Lower lobe of right lung (tissue), 2 donors: ENCODE measurements around the gene KCNQ5. TPM values are rescaled to one million over a fixed set of nuclear protein-coding genes. Genes with fewer than 3 reads are reported as not detected.

Source experiments
- ATAC-seq, 2 donors: fragments of 200-7000 bp; cut with Tn5 transposase; one replicate each; pipeline ENCODE4 v1.9.1; 2020 to 2022; ENCODE audit warnings: mild to moderate bottlenecking in 2 of 2, moderate library complexity in 2 of 2
- DNase-seq: peaks from one replicate; pipeline ENCODE4 v3.0.0-alpha.2; 2020
- H3K27ac ChIP-seq: fragments of 200-600 bp; one replicate; pipeline ENCODE4 v1.8.0; 2022
- H3K27me3 ChIP-seq: fragments of 200-600 bp; one replicate; pipeline ENCODE4 v1.8.0; 2022; ENCODE audit warnings: low read depth
- H3K36me3 ChIP-seq: fragments of 200-600 bp; one replicate; pipeline ENCODE4 v1.8.0; 2022; ENCODE audit warnings: mild to moderate bottlenecking
- H3K4me1 ChIP-seq: fragments of 200-600 bp; one replicate; pipeline ENCODE4 v1.8.0; 2022
- H3K4me3 ChIP-seq: fragments of 200-600 bp; one replicate; pipeline ENCODE4 v1.8.0; 2022; ENCODE audit warnings: mild to moderate bottlenecking
- H3K9me3 ChIP-seq: fragments of 200-600 bp; one replicate; pipeline ENCODE4 v1.8.0; 2022
- CTCF ChIP-seq: fragments of 200-600 bp; IDR thresholded peaks from one replicate; pipeline ENCODE4 v1.8.0; 2022; ENCODE audit warnings: antibody characterized with exemption, mild to moderate bottlenecking
- intact Hi-C: fragments of 100-400 bp; cut with DNase I; formaldehyde crosslinking; loops from one replicate; pipeline ENCODE4 v1.11.0; 2022
- total RNA-seq: library from RNA; stranded (reverse); fragmentation: NEBNext Ultra II Directional; extraction: Animal tissue kit (Norgen Biotek cat#: 25700); gene quantifications from one replicate; pipeline ENCODE4 v1.2.1, GENCODE V29; 2021
- donor health status: DM: no; HTN: yes; CAD: no; lungs with severe emphysema.

Gene KCNQ5
- total RNA-seq, 1 donor from 2014 or later = 0.35 TPM

DNA sequence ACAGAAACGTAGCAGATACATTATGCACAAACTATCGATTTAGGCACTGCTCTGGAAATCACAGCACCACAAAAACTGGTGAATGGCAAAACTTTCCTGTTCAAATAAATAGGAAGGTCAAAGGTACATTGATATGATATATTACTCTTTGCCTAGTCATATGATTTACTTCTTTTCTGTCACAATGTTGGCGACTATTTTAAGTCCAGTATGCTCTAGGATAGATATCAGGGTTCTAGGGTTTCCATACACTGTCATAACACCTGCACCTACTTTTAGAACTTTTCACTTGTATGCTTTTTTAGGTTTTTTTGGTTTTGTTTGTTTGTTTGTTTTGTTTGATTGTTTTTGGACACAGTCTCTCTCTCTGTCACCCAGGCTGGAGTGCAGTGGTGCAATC is 578.4 kb downstream of the KCNQ5 start:
- Histone ChIP-seq H3K27ac (no peak overlapping the region), H3K4me3 (no peak overlapping the region), H3K4me1 (no peaks in the 10 kb centered on the region), H3K36me3 (no peaks in the 10 kb centered on the region), H3K9me3 (no peaks in the 10 kb centered on the region), H3K27me3 (no peaks in the 10 kb centered on the region)
- ATAC-seq (no peak), DNase-seq (no peak)
- TF ChIP-seq CTCF = no peak
- intact Hi-C loops = no loop called here

DNA sequence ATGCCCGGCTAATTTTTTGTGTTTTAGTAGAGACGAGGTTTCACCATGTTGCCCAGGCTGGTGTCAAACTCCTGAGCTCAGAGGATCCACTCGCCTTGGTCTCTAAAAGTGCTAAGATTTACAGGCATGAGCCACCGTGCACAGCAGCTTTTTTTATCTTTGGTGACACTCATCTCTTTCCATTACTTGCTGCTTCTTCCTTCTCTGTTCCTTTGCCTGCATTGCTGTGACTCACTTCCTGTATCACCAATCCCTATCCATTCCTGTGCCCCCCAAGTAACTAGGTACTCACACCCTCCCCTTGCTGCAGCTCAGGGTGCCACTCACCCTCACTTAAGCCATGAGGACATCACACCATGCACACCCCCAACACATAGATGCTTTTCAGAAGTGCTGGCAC is 578.9 kb downstream of the KCNQ5 start:
- DNase-seq = no peak
- Histone ChIP-seq H3K27me3 (no peaks in the 10 kb centered on the region), H3K9me3 (no peaks in the 10 kb centered on the region), H3K4me3 (no peak overlapping the region), H3K27ac (no peak overlapping the region), H3K36me3 (no peaks in the 10 kb centered on the region), H3K4me1 (no peaks in the 10 kb centered on the region)
- intact Hi-C loops = no loop called here
- ATAC-seq = no peak
- TF ChIP-seq CTCF = no peak

DNA sequence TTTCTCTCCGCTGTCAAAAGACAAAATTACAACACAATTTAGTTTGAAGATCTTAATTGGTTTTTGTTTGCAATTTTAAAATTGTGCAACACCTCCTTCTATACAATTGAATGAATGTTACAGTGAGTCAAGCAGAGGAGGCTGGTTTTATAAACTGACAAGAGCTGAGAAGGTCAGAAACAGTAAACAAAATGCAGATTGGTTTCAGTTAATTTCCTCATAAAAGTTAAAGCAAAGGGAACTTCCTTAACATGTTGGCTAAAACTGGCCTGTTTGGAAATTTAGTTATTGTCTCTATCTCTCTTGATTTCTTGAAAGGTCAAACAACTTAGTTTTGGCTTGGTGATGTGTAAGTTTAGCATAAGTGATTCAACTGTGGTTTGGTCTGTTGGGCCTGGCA is 581.2 kb downstream of the KCNQ5 start:
- no peak for DNase-seq
- ATAC-seq = no peak
- Histone ChIP-seq H3K4me1 (no peaks in the 10 kb centered on the region), H3K27me3 (no peaks in the 10 kb centered on the region), H3K27ac (no peak overlapping the region), H3K9me3 (no peaks in the 10 kb centered on the region), H3K4me3 (no peak overlapping the region), H3K36me3 (no peaks in the 10 kb centered on the region)
- intact Hi-C loops = no loop called here
- TF ChIP-seq CTCF = no peak

DNA sequence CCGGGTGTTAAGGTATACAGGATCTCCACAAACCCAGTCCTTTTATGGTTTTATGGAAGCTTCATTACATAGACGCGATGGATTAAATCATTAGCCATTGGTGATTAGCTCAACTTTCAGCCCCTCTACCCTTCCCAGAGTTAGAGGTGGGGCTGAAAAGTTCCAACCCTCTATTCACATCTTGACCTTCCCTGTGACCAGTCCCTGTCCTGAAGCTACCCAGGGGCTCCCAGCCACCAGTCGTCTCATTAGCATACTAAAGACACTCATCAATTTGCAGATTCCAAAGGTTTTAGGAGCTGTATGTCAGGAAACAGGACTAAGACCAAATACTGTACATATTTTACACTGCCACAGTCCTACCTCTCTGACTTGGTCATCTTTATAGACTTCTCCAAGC is 582.4 kb downstream of the KCNQ5 start:
- no peak for TF ChIP-seq CTCF
- H3K4me3 ChIP-seq = no peak overlapping the region
- intact Hi-C loops = no loop called here
- ATAC-seq (no peak), DNase-seq (no peak)
- no peaks in the 10 kb centered on the region for H3K36me3 ChIP-seq
- H3K27ac ChIP-seq = no peak overlapping the region
- H3K9me3 ChIP-seq = no peaks in the 10 kb centered on the region
- no peaks in the 10 kb centered on the region for H3K27me3 ChIP-seq
- H3K4me1 ChIP-seq = no peaks in the 10 kb centered on the region

- no peak overlapping the region for H3K4me3 ChIP-seq
- H3K9me3 ChIP-seq = no peaks in the 10 kb centered on the region
- DNase-seq = no peak
- no peaks in the 10 kb centered on the region for H3K27me3 ChIP-seq
- no peaks in the 10 kb centered on the region for H3K36me3 ChIP-seq
- no peak for TF ChIP-seq CTCF
- H3K27ac ChIP-seq = no peak overlapping the region
- intact Hi-C loops = no loop called here
- H3K4me1 ChIP-seq = no peaks in the 10 kb centered on the region
- ATAC-seq = no peak
Measured at GRCh38 chr6:73207221-73207837, 585.5 kb downstream of the KCNQ5 start.

- H3K36me3 ChIP-seq = no peaks in the 10 kb centered on the region
- intact Hi-C loops = no loop called here
- no peak for TF ChIP-seq CTCF
- H3K4me3 ChIP-seq = no peak overlapping the region
- H3K9me3 ChIP-seq = no peaks in the 10 kb centered on the region
- ATAC-seq = no peak
- no peak overlapping the region for H3K27ac ChIP-seq
- no peak for DNase-seq
- H3K4me1 ChIP-seq = no peaks in the 10 kb centered on the region
- no peaks in the 10 kb centered on the region for H3K27me3 ChIP-seq
Measured at GRCh38 chr6:73209117-73209516, 587.3 kb downstream of the KCNQ5 start.
